Activated CD4-positive, alpha-beta T cell treated with anti-CD3 and anti-CD28 coated beads, Interleukin-2, amount 50 U/mL, for 48 hours (primary cell): ENCODE measurements around the gene FGD2.

Source experiments
- DNase-seq, 2 experiments: peaks; one replicate each; pipeline ENCODE4 v3.0.0-alpha.2; 2020

Gene FGD2

GRCh38 chr6:37018198-37019064 lies 13.0 kb downstream of the FGD2 start:
- peak; percentile 95 to 96 for DNase-seq

GRCh38 chr6:37019065-37019450 lies 13.6 kb downstream of the FGD2 start:
- DNase-seq: no peak

GRCh38 chr6:37020381-37020780 lies 14.9 kb downstream of the FGD2 start:
- no peak for DNase-seq

GRCh38 chr6:37020812-37021211 lies 15.4 kb downstream of the FGD2 start:
- DNase-seq: no peak

GRCh38 chr6:37021356-37022129 lies 16.1 kb downstream of the FGD2 start:
- peak; percentile 71 to 80 for DNase-seq

- DNase-seq: no peak
These were observed 16.8 kb downstream of the FGD2 start for GRCh38 chr6:37022135-37022863.

- DNase-seq: peak; percentile 70 to 80
These were observed 19.3 kb downstream of the FGD2 start for GRCh38 chr6:37024656-37025337.

GRCh38 chr6:37025621-37026466 lies 20.4 kb downstream of the FGD2 start:
- DNase-seq: no peak

GRCh38 chr6:37027036-37027720 lies 21.7 kb downstream of the FGD2 start:
- no peak for DNase-seq

GRCh38 chr6:37027811-37028469 lies 22.5 kb downstream of the FGD2 start:
- DNase-seq: no peak

GRCh38 chr6:37029249-37029971 lies 24.0 kb downstream of the FGD2 start:
- peak; percentile 48 to 64 for DNase-seq

- DNase-seq: no peak
These were observed 25.1 kb downstream of the FGD2 start for GRCh38 chr6:37030599-37030998.

- DNase-seq: no peak
These were observed 26.8 kb downstream of the FGD2 start for GRCh38 chr6:37032239-37032638.

GRCh38 chr6:37033255-37033654 lies 27.8 kb downstream of the FGD2 start:
- DNase-seq: peak; percentile 67 to 77

- peak in 1 of 2 experiments; percentile 52 for DNase-seq
These were observed 28.7 kb downstream of the FGD2 start for GRCh38 chr6:37033819-37034795.

GRCh38 chr6:37036146-37036545 lies 30.7 kb downstream of the FGD2 start:
- no peak for DNase-seq

- DNase-seq: no peak
These were observed 33.1 kb downstream of the FGD2 start for GRCh38 chr6:37038292-37039198.
